Stimulated activated CD8-positive, alpha-beta memory T cell treated with anti-CD3 and anti-CD28 coated beads, Interleukin-4, amount 100 ng/mL, for 1 hour (primary cell): ENCODE data around the gene USB1.
"Not testable (repeated sequence)": the region's sequence is repeated elsewhere in the genome, so short reads cannot be mapped to it uniquely, and the experiment has no call there.

Experiments
- DNase-seq, 2 donors: peaks; one replicate each; pipeline ENCODE4 v3.0.0-alpha.2; 2020; ENCODE audit warnings: low read depth in 2 of 2, low spot score in 1 of 2

USB1 gene

GRCh38 chr16:57969451-57970123 lies 31.6 kb upstream of the USB1 start:
- DNase-seq, result no peak

- DNase-seq, result no peak
Observed at GRCh38 chr16:57970319-57970718, 30.9 kb upstream of the USB1 start.

- DNase-seq, result no peak
Observed at GRCh38 chr16:57970970-57971369, 30.2 kb upstream of the USB1 start, which contains the start of gene CNGB1. CNGB1 (minus strand) TSS chr16:57971128; CDS start chr16:57967286, 3,842 bp downstream.

- no peak for DNase-seq
Observed at GRCh38 chr16:57971848-57972247, 29.4 kb upstream of the USB1 start.

- no peak for DNase-seq
Observed at GRCh38 chr16:57972306-57972705, 28.9 kb upstream of the USB1 start.

- no peak for DNase-seq
Observed at GRCh38 chr16:57976331-57976796, 24.8 kb upstream of the USB1 start.

GRCh38 chr16:57977418-57978069 lies 23.7 kb upstream of the USB1 start:
- DNase-seq, result no peak

- not testable (repeated sequence) for DNase-seq
Observed at GRCh38 chr16:57978070-57978465, 23.1 kb upstream of the USB1 start.

- DNase-seq, result no peak
Observed at GRCh38 chr16:57979006-57979585, 22.1 kb upstream of the USB1 start.

- DNase-seq, result no peak
Observed at GRCh38 chr16:57981636-57982035, 19.6 kb upstream of the USB1 start.

GRCh38 chr16:57982385-57982784 lies 18.8 kb upstream of the USB1 start:
- DNase-seq, result no peak

- DNase-seq, result peak; percentile 74 to 81
Observed at GRCh38 chr16:57984443-57985203, 16.6 kb upstream of the USB1 start.

GRCh38 chr16:57985204-57986181 lies 15.7 kb upstream of the USB1 start:
- no peak for DNase-seq

- DNase-seq, result no peak
Observed at GRCh38 chr16:57986196-57986595, 15.0 kb upstream of the USB1 start.

GRCh38 chr16:57987441-57988177 lies 13.6 kb upstream of the USB1 start:
- no peak for DNase-seq

- DNase-seq, result no peak
Observed at GRCh38 chr16:57988929-57989328, 12.3 kb upstream of the USB1 start.

- no peak for DNase-seq
Observed at GRCh38 chr16:57991551-57992059, 9.6 kb upstream of the USB1 start.

GRCh38 chr16:57992084-57992483 lies 9.1 kb upstream of the USB1 start:
- no peak for DNase-seq

- DNase-seq, result no peak
Observed at GRCh38 chr16:57993438-57993837, 7.8 kb upstream of the USB1 start.

GRCh38 chr16:57993897-57994296 lies 7.3 kb upstream of the USB1 start:
- DNase-seq, result no peak
